Nephron progenitor cell (in vitro differentiated cells): ENCODE data around the gene IDE.
"Not testable (repeated sequence)": the region's sequence is repeated elsewhere in the genome, so short reads cannot be mapped to it uniquely, and the experiment has no call there.

Experiments used
- DNase-seq: peaks from one replicate; pipeline ENCODE4 v3.0.0; 2021
- H3K27ac Mint-ChIP-seq: 2 replicates; pipeline ENCODE4 v1.8.0; 2021; ENCODE audit warnings: mild to moderate bottlenecking, moderate library complexity, mixed read lengths
- H3K27me3 Mint-ChIP-seq: 2 replicates; pipeline ENCODE4 v1.8.0; 2021; ENCODE audit warnings: mild to moderate bottlenecking, low read depth, mixed read lengths; ENCODE audit not compliant: poor library complexity
- H3K36me3 Mint-ChIP-seq: 2 replicates; pipeline ENCODE4 v1.8.0; 2021; ENCODE audit warnings: low read depth, mixed read lengths
- H3K4me1 Mint-ChIP-seq: 2 replicates; pipeline ENCODE4 v1.8.0; 2021; ENCODE audit warnings: mixed read lengths
- H3K4me3 Mint-ChIP-seq: 2 replicates; pipeline ENCODE4 v1.8.0; 2021; ENCODE audit warnings: mild to moderate bottlenecking, moderate library complexity, mixed read lengths
- H3K9me3 Mint-ChIP-seq: 2 replicates; pipeline ENCODE4 v1.8.0; 2021; ENCODE audit warnings: mild to moderate bottlenecking, moderate library complexity, mixed read lengths
- CTCF ChIP-seq: fragments of 200-600 bp; sonication (generic); IDR thresholded peaks from 2 replicates; pipeline ENCODE4 v1.5.0; 2021; ENCODE audit warnings: antibody characterized with exemption

The IDE gene

GRCh38 chr10:92478536-92478935 is 95.4 kb downstream of the IDE start:
- no peak for DNase-seq
- H3K9me3 Mint-ChIP-seq = no peaks in the 10 kb centered on the region
- H3K27me3 Mint-ChIP-seq = peaks cover 5% of the 10 kb centered on the region
- H3K4me3 Mint-ChIP-seq = no peak overlapping the region
- no peaks in the 10 kb centered on the region for H3K4me1 Mint-ChIP-seq
- peaks cover 40% of the 10 kb centered on the region for H3K36me3 Mint-ChIP-seq
- no peak for TF ChIP-seq CTCF
- no peak overlapping the region for H3K27ac Mint-ChIP-seq

- H3K36me3 Mint-ChIP-seq = peaks cover 32% of the 10 kb centered on the region
- H3K4me1 Mint-ChIP-seq = no peaks in the 10 kb centered on the region
- no peak overlapping the region for H3K4me3 Mint-ChIP-seq
- TF ChIP-seq CTCF = no peak
- H3K27ac Mint-ChIP-seq = no peak overlapping the region
- no peak for DNase-seq
- H3K9me3 Mint-ChIP-seq = no peaks in the 10 kb centered on the region
- peaks cover 2% of the 10 kb centered on the region for H3K27me3 Mint-ChIP-seq
Observed at GRCh38 chr10:92475357-92475868, 98.5 kb downstream of the IDE start.

GRCh38 chr10:92470026-92470425 is 103.9 kb downstream of the IDE start:
- no peak overlapping the region for H3K27ac Mint-ChIP-seq

GRCh38 chr10:92464364-92464763 is 109.5 kb downstream of the IDE start:
- peaks cover 68% of the 10 kb centered on the region for H3K36me3 Mint-ChIP-seq
- TF ChIP-seq CTCF = no peak
- H3K4me1 Mint-ChIP-seq = no peaks in the 10 kb centered on the region
- no peak overlapping the region for H3K27ac Mint-ChIP-seq
- no peak overlapping the region for H3K4me3 Mint-ChIP-seq
- H3K27me3 Mint-ChIP-seq = no peaks in the 10 kb centered on the region
- DNase-seq = no peak
- H3K9me3 Mint-ChIP-seq = no peaks in the 10 kb centered on the region

More at GRCh38 chr10:92470026-92470425, 103.9 kb downstream of the IDE start:
- no peak for DNase-seq
- Mint-ChIP-seq H3K27me3 (no peaks in the 10 kb centered on the region), H3K4me3 (no peak overlapping the region), H3K4me1 (no peaks in the 10 kb centered on the region), H3K36me3 (peaks cover 55% of the 10 kb centered on the region), H3K9me3 (no peaks in the 10 kb centered on the region)
- no peak for TF ChIP-seq CTCF

- no peaks in the 10 kb centered on the region for H3K4me1 Mint-ChIP-seq
- H3K27me3 Mint-ChIP-seq = no peaks in the 10 kb centered on the region
- TF ChIP-seq CTCF = no peak
Observed at GRCh38 chr10:92463582-92463981, 110.3 kb downstream of the IDE start.

GRCh38 chr10:92454955-92455354 is 118.9 kb downstream of the IDE start:
- H3K4me1 Mint-ChIP-seq = peaks cover 18% of the 10 kb centered on the region

More at GRCh38 chr10:92463582-92463981, 110.3 kb downstream of the IDE start:
- DNase-seq = no peak
- H3K4me3 Mint-ChIP-seq = no peak overlapping the region
- peaks cover 61% of the 10 kb centered on the region for H3K36me3 Mint-ChIP-seq
- H3K27ac Mint-ChIP-seq = peak overlapping the region; percentile 88
- no peaks in the 10 kb centered on the region for H3K9me3 Mint-ChIP-seq

More at GRCh38 chr10:92454955-92455354, 118.9 kb downstream of the IDE start:
- not testable (repeated sequence) for DNase-seq, H3K9me3 Mint-ChIP-seq, H3K4me3 Mint-ChIP-seq, H3K27me3 Mint-ChIP-seq, H3K27ac Mint-ChIP-seq
- peaks cover 26% of the 10 kb centered on the region for H3K36me3 Mint-ChIP-seq
